Body of pancreas (tissue), 4 donors: ENCODE data around the gene CDC25B. TPM values are rescaled to one million over a fixed set of nuclear protein-coding genes. Genes with fewer than 3 reads are reported as not detected.

ENCODE experiments used
- ATAC-seq: fragments of 150-250 bp; one replicate; pipeline ENCODE4 v1.9.1; 2016
- DNase-seq, 4 donors: peaks; one replicate each; pipeline ENCODE4 v3.0.0-alpha.2; 2019
- H3K27ac ChIP-seq, 4 donors: fragments of 200-600 bp; sonication (generic); 1 replicate in 3 of 4; 2 replicates in 1 of 4; pipeline versions ENCODE4 v1.5.1 to v1.6.1; 2016 to 2019; ENCODE audit warnings: mild to moderate bottlenecking in 1 of 4, mixed read lengths in 1 of 4, moderate library complexity in 1 of 4
- H3K27me3 ChIP-seq, 2 donors: fragments of 200-600 bp; sonication (generic); one replicate each; pipeline ENCODE4 v1.6.0; 2016; ENCODE audit warnings: mild to moderate bottlenecking in 1 of 2
- H3K36me3 ChIP-seq, 2 donors: fragments of 200-600 bp; sonication (generic); replicated peaks in 1 of 2; 2 replicates each; pipeline ENCODE4 v1.5.1; 2016; ENCODE audit warnings: low read depth in 2 of 2; ENCODE audit not compliant: insufficient read depth in 1 of 2
- H3K4me1 ChIP-seq: fragments of 200-600 bp; sonication (generic); one replicate; pipeline ENCODE4 v1.6.0; 2016
- H3K4me3 ChIP-seq, 2 donors: fragments of 200-600 bp; sonication (generic); 1 replicate in 1 of 2; 2 replicates in 1 of 2; pipeline ENCODE4 v1.5.1; 2016 to 2019
- H3K9me3 ChIP-seq, 3 donors: fragments of 200-600 bp; sonication (generic); 1 replicate in 2 of 3; 2 replicates in 1 of 3; pipeline ENCODE4 v1.5.1; 2016
- POLR2A ChIP-seq, 3 donors: fragments of 450-650 bp; IDR thresholded peaks; one replicate each; pipeline ENCODE4 v1.6.1; 2016; ENCODE audit warnings: antibody characterized with exemption in 3 of 3, mild to moderate bottlenecking in 2 of 3
- WGBS, 2 donors: methylation state at CpG; one replicate each; pipeline ENCODE4 v1.1.5; 2017; 5-methylcytosine and 5-hydroxymethylcytosine counted together
- intact Hi-C: fragments of 100-400 bp; cut with DNase I; formaldehyde crosslinking; loops from one replicate; pipeline ENCODE4 v1.15.1; 2023
- total RNA-seq, 2 donors: library from RNA; depleted of rRNA; stranded (reverse); fragments of >200 nt; gene quantifications; one replicate each; pipeline ENCODE4 v1.1.0, GENCODE V29; 2016
- TF ChIP-seq, protein P1 (sequence below), 7 experiments: fragments of 450-650 bp in 4 of 7; fragments of 200-600 bp in 3 of 7; sonication (generic) in 3 of 7; IDR thresholded peaks; one replicate each; pipeline ENCODE4 v1.5.1; 2016 to 2019; ENCODE audit warnings: antibody characterized with exemption in 7 of 7

CDC25B gene
- total RNA-seq, 2 donors from 2014 or later = 8.8 to 22.7 TPM

GRCh38 chr20:3755814-3756480 is 40.2 kb upstream of the CDC25B start:
- no peak for ATAC-seq
- Histone ChIP-seq H3K4me1 (peaks cover 18% of the 10 kb centered on the region), H3K4me3 (no peak overlapping the region), H3K27ac (no peak overlapping the region), H3K27me3 (no peaks in the 10 kb centered on the region), H3K36me3 (no peaks in the 10 kb centered on the region), H3K9me3 (no peaks in the 10 kb centered on the region)
- WGBS, 2 donors = 88 to 91% methylated on average over 3 to 4 of the region's 5 CpGs
- intact Hi-C loops = no loop called here
- TF ChIP-seq, protein P1, sequence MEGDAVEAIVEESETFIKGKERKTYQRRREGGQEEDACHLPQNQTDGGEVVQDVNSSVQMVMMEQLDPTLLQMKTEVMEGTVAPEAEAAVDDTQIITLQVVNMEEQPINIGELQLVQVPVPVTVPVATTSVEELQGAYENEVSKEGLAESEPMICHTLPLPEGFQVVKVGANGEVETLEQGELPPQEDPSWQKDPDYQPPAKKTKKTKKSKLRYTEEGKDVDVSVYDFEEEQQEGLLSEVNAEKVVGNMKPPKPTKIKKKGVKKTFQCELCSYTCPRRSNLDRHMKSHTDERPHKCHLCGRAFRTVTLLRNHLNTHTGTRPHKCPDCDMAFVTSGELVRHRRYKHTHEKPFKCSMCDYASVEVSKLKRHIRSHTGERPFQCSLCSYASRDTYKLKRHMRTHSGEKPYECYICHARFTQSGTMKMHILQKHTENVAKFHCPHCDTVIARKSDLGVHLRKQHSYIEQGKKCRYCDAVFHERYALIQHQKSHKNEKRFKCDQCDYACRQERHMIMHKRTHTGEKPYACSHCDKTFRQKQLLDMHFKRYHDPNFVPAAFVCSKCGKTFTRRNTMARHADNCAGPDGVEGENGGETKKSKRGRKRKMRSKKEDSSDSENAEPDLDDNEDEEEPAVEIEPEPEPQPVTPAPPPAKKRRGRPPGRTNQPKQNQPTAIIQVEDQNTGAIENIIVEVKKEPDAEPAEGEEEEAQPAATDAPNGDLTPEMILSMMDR (IDR thresholded peaks at IDR 0.05) = no peak
- TF ChIP-seq POLR2A (IDR thresholded peaks at IDR 0.05) = no peak
- DNase-seq = no peak

DNA sequence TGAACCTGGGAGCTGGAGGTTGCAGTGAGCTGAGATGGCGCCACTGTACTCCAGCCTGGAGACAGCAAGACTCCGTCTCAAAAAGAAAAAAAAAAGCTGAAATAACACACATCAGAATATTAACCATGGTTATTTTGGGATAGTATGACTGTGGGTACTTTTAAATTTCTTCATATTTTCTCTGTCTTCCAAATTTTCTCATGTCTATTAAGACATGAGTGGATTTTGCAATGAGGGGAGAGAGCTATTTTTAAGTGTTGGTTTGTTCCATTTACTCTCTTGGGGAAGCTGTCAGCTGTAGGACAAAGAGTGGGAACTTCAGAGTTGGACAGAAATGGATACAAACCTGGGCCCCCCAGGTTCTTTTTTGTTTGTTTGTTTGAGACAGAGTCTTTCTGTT is 38.8 kb upstream of the CDC25B start:
- 76 to 92% methylated on average over 2 of the region's 2 CpGs for WGBS, 2 donors
- no peak overlapping the region for H3K4me3 ChIP-seq
- H3K36me3 ChIP-seq = no peaks in the 10 kb centered on the region
- ATAC-seq (no peak), DNase-seq (no peak)
- TF ChIP-seq, protein P1 (IDR thresholded peaks at IDR 0.05) = no peak
- TF ChIP-seq POLR2A (IDR thresholded peaks at IDR 0.05) = no peak
- no peaks in the 10 kb centered on the region for H3K9me3 ChIP-seq
- no peak overlapping the region for H3K27ac ChIP-seq
- no peaks in the 10 kb centered on the region for H3K27me3 ChIP-seq
- H3K4me1 ChIP-seq = peaks cover 6% of the 10 kb centered on the region
- intact Hi-C loops = no loop called here

DNA sequence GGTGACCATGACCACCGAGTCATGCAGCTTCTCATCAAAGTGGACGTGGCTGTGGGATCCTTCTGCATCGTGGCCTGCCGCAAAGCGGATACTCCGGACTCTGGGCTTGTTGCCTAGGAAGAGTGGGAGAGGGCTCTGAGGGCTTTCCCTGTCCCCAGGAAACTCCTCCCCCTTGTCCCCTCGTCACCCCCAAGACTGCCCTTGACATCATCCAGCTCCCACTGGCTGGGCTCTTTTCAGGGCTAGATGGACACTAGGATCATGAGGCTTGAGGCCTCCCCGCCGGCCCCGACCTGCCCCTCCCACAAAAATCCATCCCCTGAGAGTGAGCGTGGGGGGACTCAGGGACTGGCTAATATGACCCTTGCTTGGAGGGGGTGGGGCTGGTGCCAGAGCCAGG is 37.5 kb upstream of the CDC25B start:
- no peak for DNase-seq
- TF ChIP-seq, protein P1 (IDR thresholded peaks at IDR 0.05) = no peak
- TF ChIP-seq POLR2A (IDR thresholded peaks at IDR 0.05) = no peak
- Histone ChIP-seq H3K27me3 (no peaks in the 10 kb centered on the region), H3K36me3 (no peaks in the 10 kb centered on the region), H3K9me3 (no peaks in the 10 kb centered on the region), H3K27ac (no peak overlapping the region), H3K4me1 (no peaks in the 10 kb centered on the region), H3K4me3 (no peak overlapping the region)
- intact Hi-C loops = no loop called here
- 81 to 88% methylated on average over 11 of the region's 11 CpGs for WGBS, 2 donors
- no peak for ATAC-seq

DNA sequence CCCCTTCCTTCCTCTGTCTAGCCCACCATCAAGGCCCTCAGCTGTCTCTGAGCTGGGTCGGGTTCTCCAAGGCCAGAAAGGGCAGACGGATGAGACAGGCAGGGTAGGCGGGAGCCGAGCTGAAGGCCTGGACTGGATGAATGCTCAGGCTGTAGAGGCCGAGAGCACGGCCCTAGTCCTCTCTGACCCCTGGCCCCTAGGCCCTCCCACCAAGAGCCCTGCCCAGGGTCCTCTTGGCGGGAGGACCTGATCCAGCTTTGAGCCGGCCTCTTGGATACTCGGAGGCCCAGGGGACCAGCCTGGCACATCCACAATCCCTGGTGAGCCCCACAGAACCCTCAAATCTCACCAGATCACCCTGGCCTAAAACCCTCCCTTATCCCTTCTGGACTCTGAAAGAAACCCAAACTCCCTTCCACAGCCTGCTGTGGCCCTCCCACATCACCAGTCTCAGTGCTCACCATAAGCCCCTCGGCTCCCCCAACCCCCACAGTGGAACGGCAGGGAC is 36.7 kb upstream of the CDC25B start:
- H3K4me3 ChIP-seq = no peak overlapping the region
- no peaks in the 10 kb centered on the region for H3K36me3 ChIP-seq
- no peak overlapping the region for H3K27ac ChIP-seq
- no peak for TF ChIP-seq POLR2A (IDR thresholded peaks at IDR 0.05)
- TF ChIP-seq, protein P1 (IDR thresholded peaks at IDR 0.05) = no peak
- DNase-seq (no peak), ATAC-seq (no peak)
- no peaks in the 10 kb centered on the region for H3K27me3 ChIP-seq
- H3K4me1 ChIP-seq = no peaks in the 10 kb centered on the region
- 87 to 90% methylated on average over 10 to 11 of the region's 11 CpGs for WGBS, 2 donors
- intact Hi-C loops = no loop called here
- no peaks in the 10 kb centered on the region for H3K9me3 ChIP-seq

GRCh38 chr20:3759884-3760283 is 36.2 kb upstream of the CDC25B start:
- no peak overlapping the region for H3K27ac ChIP-seq
- no peak for TF ChIP-seq POLR2A (IDR thresholded peaks at IDR 0.05)
- TF ChIP-seq, protein P1 (IDR thresholded peaks at IDR 0.05) = no peak
- 83 to 87% methylated on average over 6 to 11 of the region's 11 CpGs for WGBS, 2 donors
- intact Hi-C loops = no loop called here
- no peaks in the 10 kb centered on the region for H3K9me3 ChIP-seq
- no peaks in the 10 kb centered on the region for H3K27me3 ChIP-seq
- H3K4me1 ChIP-seq = no peaks in the 10 kb centered on the region
- ATAC-seq (no peak), DNase-seq (no peak)
- no peak overlapping the region for H3K4me3 ChIP-seq
- H3K36me3 ChIP-seq = no peaks in the 10 kb centered on the region
